Neural cell (in vitro differentiated cells): ENCODE results near the gene AP1S3. TPM values are rescaled to one million over a fixed set of nuclear protein-coding genes. Genes with fewer than 3 reads are reported as not detected.

Source experiments
- H2AFZ ChIP-seq: fragments of 200-600, 300-800 bp; sonication (generic), shearing (Covaris generic); 2 replicates; pipeline ENCODE4 v1.6.0; 2014; ENCODE audit warnings: low read depth, mild to moderate bottlenecking, antibody characterized with exemption, low read length, moderate library complexity
- H3F3A ChIP-seq: fragments of 200-600 bp; shearing (Covaris generic); 2 replicates; pipeline ENCODE4 v1.6.1; 2016; ENCODE audit warnings: mild to moderate bottlenecking, moderate library complexity, mixed read lengths, antibody characterized with exemption, low read length; ENCODE audit not compliant: insufficient read depth, poor library complexity, severe bottlenecking
- H3K27ac ChIP-seq: fragments of 200-600, 300-800 bp; sonication (generic), shearing (Covaris generic); 2 replicates; pipeline ENCODE4 v1.5.1; 2014; ENCODE audit warnings: mild to moderate bottlenecking, low read length, moderate library complexity
- H3K27me3 ChIP-seq: fragments of 300-800, 200-600 bp; sonication (generic), shearing (Covaris generic); 2 replicates; pipeline ENCODE4 v1.6.0; 2014; ENCODE audit warnings: mild to moderate bottlenecking, low read depth, low read length, moderate library complexity; ENCODE audit not compliant: insufficient read depth
- H3K36me3 ChIP-seq: fragments of 300-800, 200-600 bp; sonication (generic), shearing (Covaris generic); 2 replicates; pipeline ENCODE4 v1.5.1; 2014; ENCODE audit warnings: mild to moderate bottlenecking, antibody characterized with exemption, low read length, moderate library complexity; ENCODE audit not compliant: insufficient read depth
- H3K4me2 ChIP-seq: fragments of 300-800, 200-600 bp; sonication (generic), shearing (Covaris generic); 2 replicates; pipeline ENCODE4 v1.6.0; 2014; ENCODE audit warnings: mild to moderate bottlenecking, low read length
- H3K4me3 ChIP-seq: fragments of 300-800, 200-600 bp; sonication (generic), shearing (Covaris generic); 2 replicates; pipeline ENCODE4 v1.5.1; 2014; ENCODE audit warnings: mild to moderate bottlenecking, low read length, moderate library complexity
- H3K79me2 ChIP-seq: fragments of 200-600 bp; shearing (Covaris generic); replicated peaks from 2 replicates; pipeline ENCODE4 v1.6.0; 2014; ENCODE audit warnings: mild to moderate bottlenecking, low read length, moderate library complexity; ENCODE audit not compliant: insufficient read depth
- H3K9ac ChIP-seq: fragments of 300-800, 200-600 bp; sonication (generic), shearing (Covaris generic); 2 replicates; pipeline ENCODE4 v1.6.1; 2016; ENCODE audit warnings: mild to moderate bottlenecking, low read length, mixed read lengths
- H3K9me2 ChIP-seq: fragments of 200-600 bp; shearing (Covaris generic); 2 replicates; pipeline ENCODE4 v1.6.1; 2016; ENCODE audit warnings: mild to moderate bottlenecking, low read length, mixed read lengths; ENCODE audit not compliant: insufficient read depth
- H3K9me3 ChIP-seq: fragments of 200-600, 300-800 bp; sonication (generic), shearing (Covaris generic); 2 replicates; pipeline ENCODE4 v1.6.1; 2016; ENCODE audit warnings: mild to moderate bottlenecking, mixed run types, low read length, moderate library complexity, mixed read lengths
- H4K20me1 ChIP-seq: fragments of 200-600 bp; shearing (Covaris generic); 2 replicates; pipeline ENCODE4 v1.6.1; 2016; ENCODE audit warnings: mild to moderate bottlenecking, mixed run types; ENCODE audit not compliant: insufficient read depth
- EP300 ChIP-seq: fragments of 450-650 bp; conservative IDR thresholded peaks from 2 replicates; pipeline ENCODE4 v1.6.1; 2014; ENCODE audit warnings: antibody characterized with exemption, mild to moderate bottlenecking, moderate library complexity; ENCODE audit not compliant: poor library complexity, severe bottlenecking
- EZH2 ChIP-seq: fragments of 200-600, 300-800 bp; shearing (Covaris generic), sonication (generic); IDR thresholded peaks from 2 replicates; pipeline ENCODE4 v1.6.1; 2014; ENCODE audit warnings: antibody characterized with exemption, low read length, borderline replicate concordance, mild to moderate bottlenecking; ENCODE audit not compliant: insufficient read depth, poor library complexity, severe bottlenecking
- MXI1 ChIP-seq: fragments of 450-650 bp; conservative IDR thresholded peaks from 2 replicates; pipeline ENCODE4 v1.6.1; 2014; ENCODE audit warnings: antibody characterized with exemption, mild to moderate bottlenecking; ENCODE audit not compliant: poor library complexity, severe bottlenecking
- POLR2AphosphoS5 ChIP-seq: IDR thresholded peaks from 2 replicates; pipeline ENCODE4 v1.6.1; 2012
- RAD21 ChIP-seq: fragments of 450-650 bp; conservative IDR thresholded peaks from 2 replicates; pipeline ENCODE4 v1.6.1; 2014; ENCODE audit warnings: antibody characterized with exemption, mild to moderate bottlenecking, moderate library complexity
- SMC3 ChIP-seq: fragments of 450-650 bp; conservative IDR thresholded peaks from 2 replicates; pipeline ENCODE4 v1.6.1; 2014; ENCODE audit warnings: antibody characterized with exemption, mild to moderate bottlenecking, moderate library complexity; ENCODE audit not compliant: poor library complexity
- TAF1 ChIP-seq: IDR thresholded peaks from 2 replicates; pipeline ENCODE4 v1.6.1; 2012; ENCODE audit warnings: low read depth
- polyA plus RNA-seq: library from polyadenylated mRNA; depleted of rRNA; stranded (reverse); fragments of >200 nt; gene quantifications from 2 replicates; pipeline ENCODE4 v1.2.3, GENCODE V29; 2014
- TF ChIP-seq, protein P1 (sequence below): IDR thresholded peaks from 2 replicates; pipeline ENCODE4 v1.6.1; 2012; ENCODE audit warnings: borderline replicate concordance
- TF ChIP-seq, protein P2 (sequence below): fragments of 450-650 bp; IDR thresholded peaks from 2 replicates; pipeline ENCODE4 v1.5.1; 2014; ENCODE audit warnings: antibody characterized with exemption, mild to moderate bottlenecking, moderate library complexity; ENCODE audit not compliant: poor library complexity, severe bottlenecking

Gene AP1S3
- polyA plus RNA-seq, 1 donor from 2014 or later, result 2.7 TPM

DNA sequence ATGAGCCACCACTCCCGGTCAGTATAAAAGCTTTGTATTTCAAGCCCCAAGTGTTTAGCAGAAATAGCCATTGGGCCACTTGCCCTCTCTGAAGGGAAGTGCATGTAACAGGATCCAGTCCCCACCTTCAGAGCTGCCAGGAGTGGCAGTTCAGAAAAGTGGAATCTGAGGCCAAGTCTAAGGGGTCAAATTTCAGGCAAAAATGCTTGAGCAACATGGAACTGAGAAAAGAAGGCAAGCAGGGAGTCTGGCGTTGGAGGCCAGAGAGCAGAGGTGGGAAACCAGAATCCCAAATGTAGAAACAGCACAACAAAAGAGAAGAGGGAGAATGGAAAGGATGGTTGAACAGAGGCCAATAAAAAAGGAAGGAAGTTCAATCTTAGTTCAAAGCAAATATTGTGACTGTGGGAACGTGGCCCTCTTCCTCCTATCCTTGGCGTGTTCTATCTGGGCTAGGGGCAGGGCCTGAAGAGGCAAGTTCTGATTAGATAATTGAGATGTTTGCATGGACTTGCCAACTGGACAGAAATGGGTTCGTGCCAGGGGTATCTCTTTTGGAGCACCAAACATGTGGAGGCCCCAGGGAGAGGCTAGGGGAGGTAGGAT, 102.2 kb downstream of the AP1S3 start:
- Histone ChIP-seq H3K9me2 (no peaks in the 10 kb centered on the region), H2AFZ (no peak overlapping the region), H3K79me2 (no peaks in the 10 kb centered on the region), H3K9ac (no peak overlapping the region), H3K27me3 (no peaks in the 10 kb centered on the region), H3K9me3 (no peaks in the 10 kb centered on the region), H3K27ac (no peak overlapping the region), H4K20me1 (no peaks in the 10 kb centered on the region), H3K4me2 (no peak overlapping the region), H3K4me3 (no peak overlapping the region), H3F3A (no peaks in the 10 kb centered on the region), H3K36me3 (no peaks in the 10 kb centered on the region)
- no peak for TF ChIP-seq RAD21
- TF ChIP-seq EP300, result no peak
- TF ChIP-seq, protein P1, sequence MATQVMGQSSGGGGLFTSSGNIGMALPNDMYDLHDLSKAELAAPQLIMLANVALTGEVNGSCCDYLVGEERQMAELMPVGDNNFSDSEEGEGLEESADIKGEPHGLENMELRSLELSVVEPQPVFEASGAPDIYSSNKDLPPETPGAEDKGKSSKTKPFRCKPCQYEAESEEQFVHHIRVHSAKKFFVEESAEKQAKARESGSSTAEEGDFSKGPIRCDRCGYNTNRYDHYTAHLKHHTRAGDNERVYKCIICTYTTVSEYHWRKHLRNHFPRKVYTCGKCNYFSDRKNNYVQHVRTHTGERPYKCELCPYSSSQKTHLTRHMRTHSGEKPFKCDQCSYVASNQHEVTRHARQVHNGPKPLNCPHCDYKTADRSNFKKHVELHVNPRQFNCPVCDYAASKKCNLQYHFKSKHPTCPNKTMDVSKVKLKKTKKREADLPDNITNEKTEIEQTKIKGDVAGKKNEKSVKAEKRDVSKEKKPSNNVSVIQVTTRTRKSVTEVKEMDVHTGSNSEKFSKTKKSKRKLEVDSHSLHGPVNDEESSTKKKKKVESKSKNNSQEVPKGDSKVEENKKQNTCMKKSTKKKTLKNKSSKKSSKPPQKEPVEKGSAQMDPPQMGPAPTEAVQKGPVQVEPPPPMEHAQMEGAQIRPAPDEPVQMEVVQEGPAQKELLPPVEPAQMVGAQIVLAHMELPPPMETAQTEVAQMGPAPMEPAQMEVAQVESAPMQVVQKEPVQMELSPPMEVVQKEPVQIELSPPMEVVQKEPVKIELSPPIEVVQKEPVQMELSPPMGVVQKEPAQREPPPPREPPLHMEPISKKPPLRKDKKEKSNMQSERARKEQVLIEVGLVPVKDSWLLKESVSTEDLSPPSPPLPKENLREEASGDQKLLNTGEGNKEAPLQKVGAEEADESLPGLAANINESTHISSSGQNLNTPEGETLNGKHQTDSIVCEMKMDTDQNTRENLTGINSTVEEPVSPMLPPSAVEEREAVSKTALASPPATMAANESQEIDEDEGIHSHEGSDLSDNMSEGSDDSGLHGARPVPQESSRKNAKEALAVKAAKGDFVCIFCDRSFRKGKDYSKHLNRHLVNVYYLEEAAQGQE, result no peak
- no peak for TF ChIP-seq TAF1
- no peak for TF ChIP-seq POLR2AphosphoS5
- no peak for TF ChIP-seq MXI1
- TF ChIP-seq, protein P2, sequence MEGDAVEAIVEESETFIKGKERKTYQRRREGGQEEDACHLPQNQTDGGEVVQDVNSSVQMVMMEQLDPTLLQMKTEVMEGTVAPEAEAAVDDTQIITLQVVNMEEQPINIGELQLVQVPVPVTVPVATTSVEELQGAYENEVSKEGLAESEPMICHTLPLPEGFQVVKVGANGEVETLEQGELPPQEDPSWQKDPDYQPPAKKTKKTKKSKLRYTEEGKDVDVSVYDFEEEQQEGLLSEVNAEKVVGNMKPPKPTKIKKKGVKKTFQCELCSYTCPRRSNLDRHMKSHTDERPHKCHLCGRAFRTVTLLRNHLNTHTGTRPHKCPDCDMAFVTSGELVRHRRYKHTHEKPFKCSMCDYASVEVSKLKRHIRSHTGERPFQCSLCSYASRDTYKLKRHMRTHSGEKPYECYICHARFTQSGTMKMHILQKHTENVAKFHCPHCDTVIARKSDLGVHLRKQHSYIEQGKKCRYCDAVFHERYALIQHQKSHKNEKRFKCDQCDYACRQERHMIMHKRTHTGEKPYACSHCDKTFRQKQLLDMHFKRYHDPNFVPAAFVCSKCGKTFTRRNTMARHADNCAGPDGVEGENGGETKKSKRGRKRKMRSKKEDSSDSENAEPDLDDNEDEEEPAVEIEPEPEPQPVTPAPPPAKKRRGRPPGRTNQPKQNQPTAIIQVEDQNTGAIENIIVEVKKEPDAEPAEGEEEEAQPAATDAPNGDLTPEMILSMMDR, result no peak
- no peak for TF ChIP-seq EZH2
- TF ChIP-seq SMC3, result no peak

GRCh38 chr2:223734346-223734745, 103.0 kb downstream of the AP1S3 start:
- no peaks in the 10 kb centered on the region for H3K9me2 ChIP-seq
- no peaks in the 10 kb centered on the region for H3F3A ChIP-seq
- H4K20me1 ChIP-seq, result no peaks in the 10 kb centered on the region
- no peaks in the 10 kb centered on the region for H3K9me3 ChIP-seq
- no peak overlapping the region for H3K27ac ChIP-seq
- TF ChIP-seq EZH2 (no peak), MXI1 (no peak), RAD21 (no peak), SMC3 (no peak), POLR2AphosphoS5 (no peak), EP300 (no peak), TAF1 (no peak)
- TF ChIP-seq, protein P2, result no peak
- TF ChIP-seq, protein P1, result no peak
- H3K9ac ChIP-seq, result no peak overlapping the region
- no peaks in the 10 kb centered on the region for H3K27me3 ChIP-seq
- no peak overlapping the region for H3K4me2 ChIP-seq
- H3K36me3 ChIP-seq, result no peaks in the 10 kb centered on the region
- no peak overlapping the region for H2AFZ ChIP-seq
- H3K79me2 ChIP-seq, result no peaks in the 10 kb centered on the region
- no peak overlapping the region for H3K4me3 ChIP-seq
